D721Med (cell line): ENCODE results near the gene NNMT.

Source experiments
- DNase-seq: peaks from one replicate; pipeline ENCODE4 v3.0.0; 2011; ENCODE audit warnings: low spot score; ENCODE audit not compliant: insufficient read length
- FAIRE-seq: peaks from 2 replicates; lab custom pipeline; 2011; peaks lifted over from hg19 to GRCh38; lab: Jason Lieb, UNC
- CTCF ChIP-seq: IDR thresholded peaks from 2 replicates; pipeline ENCODE4 v1.5.1; 2012; ENCODE audit warnings: mild to moderate bottlenecking, control low read depth; ENCODE audit not compliant: insufficient read depth; ENCODE audit errors: missing control alignments

NNMT gene

GRCh38 chr11:114253771-114254170 is 42.4 kb upstream of the NNMT start:
- DNase-seq = no peak
- no peak for TF ChIP-seq CTCF
- no peak for FAIRE-seq

GRCh38 chr11:114254571-114255146 is 41.5 kb upstream of the NNMT start:
- DNase-seq = no peak
- no peak for TF ChIP-seq CTCF
- no peak for FAIRE-seq

- DNase-seq (no peak), FAIRE-seq (no peak)
- no peak for TF ChIP-seq CTCF
Measured at GRCh38 chr11:114255289-114255688, 40.9 kb upstream of the NNMT start.

GRCh38 chr11:114256176-114256966 is 39.8 kb upstream of the NNMT start:
- no peak for TF ChIP-seq CTCF
- FAIRE-seq (no peak), DNase-seq (no peak)

- TF ChIP-seq CTCF = no peak
- DNase-seq = no peak
- no peak for FAIRE-seq
Measured at GRCh38 chr11:114256967-114257286, 39.3 kb upstream of the NNMT start.

GRCh38 chr11:114257621-114258558 is 38.3 kb upstream of the NNMT start:
- DNase-seq (no peak), FAIRE-seq (no peak)
- TF ChIP-seq CTCF = no peak
